ENCODE results near the gene COX7C. TPM values are rescaled to one million over a fixed set of nuclear protein-coding genes. Genes with fewer than 3 reads are reported as not detected.
"Not testable (repeated sequence)": the region's sequence is repeated elsewhere in the genome, so short reads cannot be mapped to it uniquely, and the experiment has no call there.

Gene COX7C, protein sequence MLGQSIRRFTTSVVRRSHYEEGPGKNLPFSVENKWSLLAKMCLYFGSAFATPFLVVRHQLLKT
- total RNA-seq = 413 and 475 TPM in 2 replicates
- polyA plus RNA-seq (2012) = 789 TPM

DNA sequence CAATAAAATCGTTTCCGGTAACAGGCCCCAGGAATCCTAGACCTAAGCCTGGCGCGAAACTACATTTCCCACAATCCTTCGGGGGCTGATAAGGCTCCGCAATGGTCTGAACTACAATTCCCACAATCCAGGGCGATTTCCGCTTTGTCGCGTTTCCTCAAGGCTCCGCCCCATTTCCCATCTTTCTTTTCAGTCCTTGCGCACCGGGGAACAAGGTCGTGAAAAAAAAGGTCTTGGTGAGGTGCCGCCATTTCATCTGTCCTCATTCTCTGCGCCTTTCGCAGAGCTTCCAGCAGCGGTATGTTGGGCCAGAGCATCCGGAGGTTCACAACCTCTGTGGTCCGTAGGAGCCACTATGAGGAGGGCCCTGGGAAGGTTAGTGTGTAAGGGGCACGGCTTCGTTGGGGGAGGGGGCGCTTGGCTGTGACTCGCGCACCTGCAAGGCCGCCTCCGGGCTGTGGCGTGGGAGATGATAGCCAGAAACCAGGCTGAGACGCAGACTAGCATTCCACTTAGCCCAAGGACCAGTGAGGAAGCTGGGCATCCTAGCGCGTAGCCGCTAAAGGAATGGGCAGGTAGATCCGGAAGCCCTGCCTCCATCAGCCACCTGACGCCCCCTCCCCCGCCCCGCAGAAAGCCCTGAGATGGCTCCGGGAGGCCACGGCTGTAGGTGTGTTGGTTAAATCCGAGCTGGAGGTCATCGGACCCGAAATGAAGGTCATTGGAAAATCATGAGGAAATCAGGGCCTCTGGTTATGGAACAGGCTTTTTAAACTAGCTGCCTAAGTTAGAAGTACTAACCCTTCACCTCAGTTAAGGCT, at the start of gene COX7C:
TSS of gene COX7C (plus strand) at position 186 of the 821 bp plus-strand sequence. CDS start at position 301, 115 bp downstream.
- peak; percentile 98 for DNase-seq (ENCODE audit: low read depth)

DNA sequence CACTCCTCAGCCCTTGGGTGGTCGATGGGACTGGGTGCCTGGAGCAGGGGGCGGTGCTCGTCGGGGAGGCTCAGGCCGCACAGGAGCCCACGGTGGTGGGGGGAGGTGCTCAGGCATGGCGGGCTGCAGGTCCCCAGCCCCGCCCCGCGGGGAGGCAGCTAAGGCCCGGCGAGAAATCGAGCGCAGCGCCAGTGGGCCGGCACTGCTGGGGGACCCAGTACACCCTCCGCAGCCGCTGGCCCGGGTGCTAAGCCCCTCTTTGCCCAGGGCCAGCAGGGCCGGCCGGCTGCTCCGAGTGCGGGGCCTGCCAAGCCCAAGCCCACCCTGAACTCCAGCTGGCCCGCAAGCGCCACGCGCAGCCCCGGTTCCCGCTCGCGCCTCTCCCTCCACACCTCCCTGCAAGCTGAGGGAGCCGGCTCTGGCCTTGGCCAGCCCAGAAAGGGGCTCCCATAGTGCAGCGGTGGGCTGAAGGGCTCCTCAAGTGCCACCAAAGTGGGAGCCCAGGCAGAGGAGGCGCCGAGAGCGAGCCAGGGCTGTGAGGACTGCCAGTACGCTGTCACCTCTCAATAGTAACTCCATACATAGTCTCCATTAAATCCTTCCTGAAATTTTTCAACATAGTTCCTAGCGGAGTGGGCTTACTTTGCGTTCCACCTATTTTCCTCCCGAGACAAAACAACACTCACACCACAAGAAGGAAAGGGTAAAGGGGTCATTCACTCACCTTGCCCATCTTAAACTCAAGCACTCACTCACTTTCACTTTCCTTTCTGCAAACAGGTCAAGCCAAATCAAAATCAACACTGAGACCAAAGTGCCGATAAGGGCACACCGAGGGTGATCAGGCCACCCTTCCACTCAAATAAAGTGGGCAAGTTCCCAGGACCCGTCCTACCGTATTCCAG, 48.0 kb upstream of the COX7C start:
- DNase-seq (ENCODE audit: low read depth) = not testable (repeated sequence)

DNA sequence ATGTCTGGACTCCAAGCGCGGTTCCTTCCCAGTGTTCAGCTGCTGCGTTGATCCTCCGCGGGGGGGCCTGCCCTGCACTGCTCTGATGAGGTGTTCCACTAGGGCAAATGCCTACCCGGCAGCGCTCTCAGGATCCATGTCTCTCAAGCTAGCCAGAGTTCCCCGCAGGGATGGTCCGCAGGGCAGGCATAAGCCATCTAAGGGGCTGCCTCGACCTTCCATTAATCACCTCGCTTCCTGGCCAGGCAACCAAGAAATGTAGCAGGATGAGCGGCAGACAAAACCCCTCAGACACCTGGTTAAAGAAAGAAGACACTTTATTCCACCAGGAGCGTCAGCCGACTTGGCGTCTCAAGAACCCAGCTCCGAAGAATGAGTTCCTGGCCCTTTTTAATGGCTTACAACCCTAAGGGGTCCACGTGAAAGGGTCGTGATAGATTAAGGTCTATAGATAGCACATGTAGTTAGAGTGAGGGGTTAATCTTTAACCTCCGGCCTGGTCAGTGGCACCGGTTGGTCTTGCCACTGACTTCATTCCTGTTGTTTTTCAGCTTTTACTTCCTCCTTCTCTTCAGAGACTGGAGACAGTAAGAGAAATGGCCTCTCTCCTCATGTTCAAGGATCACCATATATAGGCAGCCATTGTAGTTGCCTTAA, 47.2 kb upstream of the COX7C start:
- no peak for DNase-seq (ENCODE audit: low read depth)

GRCh38 chr5:86571109-86571508, 46.6 kb upstream of the COX7C start:
- DNase-seq (ENCODE audit: low read depth) = not testable (repeated sequence)

DNA sequence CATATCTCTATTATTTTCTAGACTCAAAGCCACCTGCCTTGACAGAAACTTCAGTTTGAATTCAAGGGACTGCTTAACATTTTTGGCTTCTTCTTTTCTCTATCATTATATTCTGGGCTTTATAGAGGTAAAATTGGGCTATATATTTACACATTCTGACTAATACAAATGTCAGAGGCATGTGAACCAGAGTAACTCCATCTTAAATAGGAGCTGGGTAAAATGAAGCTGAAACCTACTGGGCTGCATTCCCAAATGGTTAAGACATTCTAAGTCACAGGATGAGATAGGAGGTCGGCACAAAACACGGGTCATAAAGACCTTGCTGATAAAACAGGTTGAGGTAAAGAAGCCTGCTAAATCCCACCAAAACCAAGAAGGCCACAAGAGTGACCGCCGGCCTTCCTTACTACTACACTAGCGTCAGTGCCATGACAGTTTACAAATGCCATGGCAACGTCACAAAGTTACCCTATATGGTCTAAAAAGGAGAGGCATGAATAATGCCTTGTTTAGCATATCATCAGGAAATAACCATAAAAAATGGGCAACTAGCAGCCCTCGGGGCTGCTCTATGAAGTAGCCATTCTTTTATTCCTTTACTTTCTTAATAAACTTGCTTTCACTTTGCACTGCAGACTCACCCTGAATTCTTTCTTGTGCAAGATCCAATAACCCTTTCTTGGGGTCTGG, 44.8 kb upstream of the COX7C start:
- DNase-seq (ENCODE audit: low read depth) = no peak

DNA sequence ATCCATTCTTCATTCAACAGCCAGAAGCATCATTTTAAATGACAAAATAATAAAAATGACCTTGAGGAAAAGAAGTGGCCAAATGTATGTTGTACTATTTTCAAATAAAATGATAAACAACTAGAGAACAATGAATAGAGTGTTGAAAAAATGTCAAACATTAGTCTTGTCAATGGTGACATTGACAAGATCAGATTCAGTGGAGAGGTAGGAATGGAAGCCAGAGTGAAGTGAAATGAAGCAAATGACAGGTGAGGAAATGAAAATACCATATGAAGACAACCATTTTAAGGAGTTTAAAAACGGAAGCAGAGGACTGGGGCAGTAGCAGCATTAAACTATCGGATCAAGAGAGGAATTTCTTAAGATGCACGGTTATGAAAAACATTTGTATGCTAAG, 38.2 kb upstream of the COX7C start:
- no peak for DNase-seq (ENCODE audit: low read depth)

GRCh38 chr5:86596476-86596875, 21.3 kb upstream of the COX7C start:
- DNase-seq (ENCODE audit: low read depth) = no peak

- DNase-seq (ENCODE audit: low read depth) = no peak
These were observed 11.9 kb upstream of the COX7C start for GRCh38 chr5:86605881-86606280.

DNA sequence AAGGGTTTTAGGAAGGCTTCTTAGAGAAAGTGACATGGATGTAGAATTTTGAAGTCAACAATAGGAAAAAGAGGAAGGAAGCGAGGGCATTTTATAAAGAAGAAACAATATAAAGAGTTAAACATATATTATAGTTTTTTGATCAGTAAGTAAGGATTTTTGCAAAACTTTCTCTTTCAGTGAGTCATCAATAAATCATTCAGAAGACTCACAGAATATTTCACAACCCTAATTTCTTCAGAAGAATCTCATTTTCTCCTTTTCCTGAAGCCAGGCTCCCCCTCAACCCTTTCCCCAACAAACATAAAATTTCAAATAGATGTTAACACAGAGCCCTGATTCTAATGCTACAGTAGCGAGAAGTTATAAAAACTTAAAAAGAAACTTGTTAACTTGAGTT, 4.3 kb upstream of the COX7C start:
- DNase-seq (ENCODE audit: low read depth) = no peak

- no peak for DNase-seq (ENCODE audit: low read depth)
These were observed 409 bp upstream of the COX7C start for GRCh38 chr5:86617309-86617755.

- no peak for DNase-seq (ENCODE audit: low read depth)
These were observed 6.2 kb downstream of the COX7C start for GRCh38 chr5:86623785-86624483.

- no peak for DNase-seq (ENCODE audit: low read depth)
These were observed 7.4 kb downstream of the COX7C start for GRCh38 chr5:86625148-86625547.

DNA sequence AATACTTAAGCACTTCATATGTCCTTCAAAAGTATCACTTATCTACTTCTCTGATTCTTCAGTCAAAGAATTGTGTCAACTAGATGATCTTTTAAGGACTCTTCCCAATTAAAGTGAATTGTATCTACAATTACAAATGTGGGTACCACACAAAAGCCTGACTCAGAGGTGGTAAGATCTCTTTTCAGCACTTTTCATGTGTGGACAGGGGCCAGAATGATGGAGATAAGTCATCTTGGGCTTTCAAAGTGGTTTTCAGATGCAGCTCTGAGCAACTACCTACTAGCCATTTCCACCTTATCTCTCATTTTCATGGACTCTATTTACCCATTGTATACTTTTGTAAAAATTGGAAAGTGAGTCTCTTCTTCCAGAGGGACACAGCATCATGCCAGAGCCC, 8.4 kb downstream of the COX7C start:
- DNase-seq (ENCODE audit: low read depth) = no peak

- DNase-seq (ENCODE audit: low read depth) = no peak
These were observed 13.4 kb downstream of the COX7C start for GRCh38 chr5:86631165-86631564.

DNA sequence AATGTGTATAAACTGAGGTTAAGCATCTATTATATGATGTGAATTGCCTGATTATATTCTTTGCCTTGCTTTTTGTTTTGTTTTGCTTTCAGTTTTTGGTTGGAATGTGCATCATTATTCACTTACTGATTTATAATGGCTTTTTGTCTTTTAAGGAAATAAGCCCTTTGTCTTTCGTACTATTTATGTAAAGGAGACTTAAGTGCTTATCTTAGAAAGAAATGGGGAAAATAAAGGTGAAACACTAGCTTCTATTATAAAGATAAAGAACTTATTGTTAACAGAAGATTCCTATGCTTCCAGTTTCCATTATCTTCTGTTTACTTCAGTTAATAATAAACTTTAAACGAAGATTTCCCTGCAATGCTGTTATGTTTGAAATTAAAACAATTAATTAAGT, 23.3 kb downstream of the COX7C start:
- no peak for DNase-seq (ENCODE audit: low read depth)

- DNase-seq (ENCODE audit: low read depth) = no peak
These were observed 27.1 kb downstream of the COX7C start for GRCh38 chr5:86644843-86645242.

- DNase-seq (ENCODE audit: low read depth) = no peak
These were observed 28.1 kb downstream of the COX7C start for GRCh38 chr5:86645885-86646284.

GRCh38 chr5:86646671-86647070, 28.9 kb downstream of the COX7C start:
- DNase-seq (ENCODE audit: low read depth) = no peak

DNA sequence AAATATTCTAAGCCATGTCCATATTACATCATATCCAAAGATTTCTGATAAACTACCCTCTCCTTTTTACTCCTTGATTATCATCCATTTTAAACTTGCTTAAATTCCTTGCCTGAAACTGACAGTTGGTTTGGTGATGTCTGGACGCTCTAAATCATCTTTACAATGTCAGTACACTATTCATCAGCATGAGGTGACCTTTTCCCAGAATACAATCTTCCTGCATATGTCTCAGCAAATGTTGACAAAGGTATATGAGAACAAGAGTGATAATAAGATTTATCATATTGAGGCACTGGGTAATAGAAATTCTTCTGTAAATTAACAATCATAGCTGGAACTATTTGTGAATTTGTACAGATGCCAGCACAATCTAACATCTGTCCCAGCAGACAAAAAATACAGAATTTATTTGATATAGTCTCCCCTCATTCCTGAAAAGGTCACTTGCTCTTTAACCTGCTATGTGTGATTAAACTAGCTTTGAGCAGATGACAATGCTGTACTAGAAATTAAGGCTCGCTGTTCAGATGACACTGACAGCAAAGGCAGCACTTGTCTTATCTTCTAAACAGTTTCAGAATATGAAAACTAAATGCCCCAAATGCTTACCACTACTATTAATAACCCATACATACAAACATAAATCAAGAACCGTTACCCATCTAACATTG, 32.2 kb downstream of the COX7C start:
- DNase-seq (ENCODE audit: low read depth) = no peak

DNA sequence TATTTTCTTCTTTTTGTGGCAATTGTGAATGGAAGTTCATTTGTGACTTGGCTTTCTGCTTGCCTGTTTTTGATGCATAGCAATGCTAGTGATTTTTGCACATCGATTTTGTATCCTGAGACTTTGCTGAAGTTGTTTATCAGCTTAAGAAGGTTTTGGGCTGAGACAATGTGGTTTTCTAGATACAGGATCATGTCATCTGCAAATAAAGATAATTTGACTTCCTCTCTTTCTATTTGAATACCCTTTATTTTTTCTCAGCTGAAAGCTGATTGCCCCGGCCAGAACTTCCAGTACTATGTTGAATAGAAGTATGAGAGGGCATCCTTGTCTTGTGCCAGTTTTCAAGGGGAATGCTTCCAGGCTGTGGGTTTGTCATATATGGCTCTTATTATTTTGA, 43.0 kb downstream of the COX7C start:
- DNase-seq (ENCODE audit: low read depth) = not testable (repeated sequence)

Measured in myocyte (in vitro differentiated cells).